ENCODE results near the gene ALX4.

The ALX4 gene

GRCh38 chr11:44252999-44253602 is 56.8 kb downstream of the ALX4 start:
- Histone ChIP-seq H3K4me1 (ENCODE audit: control insufficient read depth, insufficient read depth, low read length) (no peaks in the 10 kb centered on the region), H3K27me3 (ENCODE audit: control insufficient read depth, insufficient read depth, low read length) (peaks cover 2% of the 10 kb centered on the region), H3K36me3 (ENCODE audit: control insufficient read depth, insufficient read depth, low read length) (no peaks in the 10 kb centered on the region), H3K9ac (ENCODE audit: low read length) (no peak overlapping the region), H3K4me3 (ENCODE audit: low read length) (no peak overlapping the region), H3K27ac (ENCODE audit: low read depth, low read length) (no peak overlapping the region)

GRCh38 chr11:44250421-44250820 is 59.5 kb downstream of the ALX4 start:
- peaks cover 2% of the 10 kb centered on the region for H3K27me3 ChIP-seq (ENCODE audit: control insufficient read depth, insufficient read depth, low read length)
- H3K9ac ChIP-seq (ENCODE audit: low read length): no peak overlapping the region
- no peaks in the 10 kb centered on the region for H3K4me1 ChIP-seq (ENCODE audit: control insufficient read depth, insufficient read depth, low read length)
- no peak overlapping the region for H3K4me3 ChIP-seq (ENCODE audit: low read length)
- no peak overlapping the region for H3K27ac ChIP-seq (ENCODE audit: low read depth, low read length)
- peaks cover 3% of the 10 kb centered on the region for H3K36me3 ChIP-seq (ENCODE audit: control insufficient read depth, insufficient read depth, low read length)

GRCh38 chr11:44248109-44248508 is 61.8 kb downstream of the ALX4 start:
- Histone ChIP-seq H3K36me3 (ENCODE audit: control insufficient read depth, insufficient read depth, low read length) (peaks cover 3% of the 10 kb centered on the region), H3K27ac (ENCODE audit: low read depth, low read length) (no peak overlapping the region), H3K4me3 (ENCODE audit: low read length) (no peak overlapping the region), H3K4me1 (ENCODE audit: control insufficient read depth, insufficient read depth, low read length) (no peaks in the 10 kb centered on the region), H3K9ac (ENCODE audit: low read length) (no peak overlapping the region), H3K27me3 (ENCODE audit: control insufficient read depth, insufficient read depth, low read length) (peaks cover 2% of the 10 kb centered on the region)

GRCh38 chr11:44247508-44247907 is 62.4 kb downstream of the ALX4 start:
- no peaks in the 10 kb centered on the region for H3K4me1 ChIP-seq (ENCODE audit: control insufficient read depth, insufficient read depth, low read length)
- H3K27ac ChIP-seq (ENCODE audit: low read depth, low read length): no peak overlapping the region
- H3K4me3 ChIP-seq (ENCODE audit: low read length): no peak overlapping the region
- peaks cover 3% of the 10 kb centered on the region for H3K36me3 ChIP-seq (ENCODE audit: control insufficient read depth, insufficient read depth, low read length)
- no peak overlapping the region for H3K9ac ChIP-seq (ENCODE audit: low read length)
- peaks cover 2% of the 10 kb centered on the region for H3K27me3 ChIP-seq (ENCODE audit: control insufficient read depth, insufficient read depth, low read length)

DNA sequence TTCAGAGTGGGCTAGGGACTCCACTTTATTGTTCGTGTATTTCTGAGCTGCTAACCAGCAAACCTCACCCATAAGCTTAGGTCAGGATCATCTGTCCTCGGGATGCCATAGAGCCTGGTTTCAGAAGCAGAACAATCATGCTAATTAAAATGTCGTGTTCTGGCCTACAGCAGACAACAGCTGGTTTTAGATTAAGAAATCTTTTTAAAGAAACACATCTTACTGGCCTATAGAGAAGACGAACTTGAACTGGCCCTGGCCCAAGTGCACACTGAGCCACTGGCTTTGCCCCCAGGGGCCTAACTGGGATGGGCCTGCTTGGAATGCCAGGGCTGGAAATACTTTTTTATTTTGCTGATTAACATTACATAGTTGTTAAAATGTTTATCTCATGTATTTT is 63.2 kb downstream of the ALX4 start:
- Histone ChIP-seq H3K27me3 (ENCODE audit: control insufficient read depth, insufficient read depth, low read length) (peaks cover 2% of the 10 kb centered on the region), H3K36me3 (ENCODE audit: control insufficient read depth, insufficient read depth, low read length) (peaks cover 6% of the 10 kb centered on the region), H3K9ac (ENCODE audit: low read length) (no peak overlapping the region), H3K4me1 (ENCODE audit: control insufficient read depth, insufficient read depth, low read length) (no peaks in the 10 kb centered on the region), H3K4me3 (ENCODE audit: low read length) (no peak overlapping the region), H3K27ac (ENCODE audit: low read depth, low read length) (no peak overlapping the region)

- H3K27me3 ChIP-seq (ENCODE audit: control insufficient read depth, insufficient read depth, low read length): peaks cover 2% of the 10 kb centered on the region
- no peak overlapping the region for H3K4me3 ChIP-seq (ENCODE audit: low read length)
- H3K36me3 ChIP-seq (ENCODE audit: control insufficient read depth, insufficient read depth, low read length): peaks cover 8% of the 10 kb centered on the region
- H3K27ac ChIP-seq (ENCODE audit: low read depth, low read length): no peak overlapping the region
- H3K9ac ChIP-seq (ENCODE audit: low read length): no peak overlapping the region
- no peaks in the 10 kb centered on the region for H3K4me1 ChIP-seq (ENCODE audit: control insufficient read depth, insufficient read depth, low read length)
Measured at GRCh38 chr11:44244639-44245310, 65.2 kb downstream of the ALX4 start.

GRCh38 chr11:44243595-44244343 is 66.2 kb downstream of the ALX4 start:
- H3K27ac ChIP-seq (ENCODE audit: low read depth, low read length): no peak overlapping the region

GRCh38 chr11:44243086-44243485 is 66.9 kb downstream of the ALX4 start:
- H3K9ac ChIP-seq (ENCODE audit: low read length): no peak overlapping the region
- H3K4me1 ChIP-seq (ENCODE audit: control insufficient read depth, insufficient read depth, low read length): no peaks in the 10 kb centered on the region
- H3K36me3 ChIP-seq (ENCODE audit: control insufficient read depth, insufficient read depth, low read length): peaks cover 8% of the 10 kb centered on the region
- H3K27me3 ChIP-seq (ENCODE audit: control insufficient read depth, insufficient read depth, low read length): no peaks in the 10 kb centered on the region
- H3K27ac ChIP-seq (ENCODE audit: low read depth, low read length): no peak overlapping the region
- no peak overlapping the region for H3K4me3 ChIP-seq (ENCODE audit: low read length)

More at GRCh38 chr11:44243595-44244343, 66.2 kb downstream of the ALX4 start:
- Histone ChIP-seq H3K4me3 (ENCODE audit: low read length) (no peak overlapping the region), H3K36me3 (ENCODE audit: control insufficient read depth, insufficient read depth, low read length) (peaks cover 8% of the 10 kb centered on the region), H3K9ac (ENCODE audit: low read length) (no peak overlapping the region), H3K4me1 (ENCODE audit: control insufficient read depth, insufficient read depth, low read length) (no peaks in the 10 kb centered on the region), H3K27me3 (ENCODE audit: control insufficient read depth, insufficient read depth, low read length) (no peaks in the 10 kb centered on the region)

DNA sequence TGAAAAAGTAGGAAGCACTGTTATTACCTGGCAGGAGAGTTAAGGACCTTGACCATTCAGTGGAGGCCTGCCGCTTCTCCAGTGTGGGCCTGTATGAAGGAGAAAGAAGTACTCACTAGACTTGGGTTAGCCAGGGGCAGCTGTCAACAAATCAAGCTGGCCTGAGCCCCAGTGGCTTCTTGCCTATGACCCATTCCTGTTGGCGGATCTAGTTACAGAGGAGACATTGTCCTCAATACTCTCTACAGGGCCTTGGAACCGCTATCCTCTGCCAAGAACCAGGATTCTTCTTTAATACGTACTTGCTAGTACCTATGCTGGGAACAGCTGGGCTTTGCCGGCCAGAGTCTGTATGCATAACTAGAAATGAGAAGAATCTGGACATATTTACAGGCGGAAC is 68.1 kb downstream of the ALX4 start:
- H3K27ac ChIP-seq (ENCODE audit: low read depth, low read length): no peak overlapping the region

DNA sequence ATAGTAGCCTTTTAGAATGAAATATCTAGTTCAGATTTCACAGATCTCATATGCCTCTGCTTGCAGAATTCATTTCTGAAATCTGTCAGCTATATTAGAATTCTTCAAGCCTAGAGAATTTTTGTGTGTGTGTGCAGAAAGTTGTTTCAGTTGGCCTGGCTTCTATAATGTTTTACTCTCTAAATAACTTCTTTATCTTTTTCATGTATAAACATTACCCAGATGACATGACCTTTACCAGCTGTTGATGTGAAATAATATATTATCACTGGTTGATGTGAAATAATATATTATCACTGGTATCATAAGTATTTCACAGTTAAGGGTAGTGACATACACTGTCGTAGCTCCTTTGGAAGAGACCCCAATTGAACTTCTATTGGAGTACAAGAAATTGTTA is 72.8 kb downstream of the ALX4 start:
- Histone ChIP-seq H3K27me3 (ENCODE audit: control insufficient read depth, insufficient read depth, low read length) (no peaks in the 10 kb centered on the region), H3K4me1 (ENCODE audit: control insufficient read depth, insufficient read depth, low read length) (peaks cover 3% of the 10 kb centered on the region), H3K36me3 (ENCODE audit: control insufficient read depth, insufficient read depth, low read length) (peaks cover 7% of the 10 kb centered on the region), H3K4me3 (ENCODE audit: low read length) (no peak overlapping the region), H3K9ac (ENCODE audit: low read length) (no peak overlapping the region), H3K27ac (ENCODE audit: low read depth, low read length) (no peak overlapping the region)

More for the DNA sequence above, 68.1 kb downstream of the ALX4 start:
- Histone ChIP-seq H3K4me1 (ENCODE audit: control insufficient read depth, insufficient read depth, low read length) (no peaks in the 10 kb centered on the region), H3K4me3 (ENCODE audit: low read length) (no peak overlapping the region), H3K27me3 (ENCODE audit: control insufficient read depth, insufficient read depth, low read length) (no peaks in the 10 kb centered on the region), H3K36me3 (ENCODE audit: control insufficient read depth, insufficient read depth, low read length) (peaks cover 8% of the 10 kb centered on the region), H3K9ac (ENCODE audit: low read length) (no peak overlapping the region)

GRCh38 chr11:44236296-44236695 is 73.6 kb downstream of the ALX4 start:
- H3K9ac ChIP-seq (ENCODE audit: low read length): no peak overlapping the region
- peaks cover 2% of the 10 kb centered on the region for H3K36me3 ChIP-seq (ENCODE audit: control insufficient read depth, insufficient read depth, low read length)
- H3K4me1 ChIP-seq (ENCODE audit: control insufficient read depth, insufficient read depth, low read length): peaks cover 3% of the 10 kb centered on the region
- no peaks in the 10 kb centered on the region for H3K27me3 ChIP-seq (ENCODE audit: control insufficient read depth, insufficient read depth, low read length)
- H3K27ac ChIP-seq (ENCODE audit: low read depth, low read length): no peak overlapping the region
- no peak overlapping the region for H3K4me3 ChIP-seq (ENCODE audit: low read length)

GRCh38 chr11:44235765-44236201 is 74.2 kb downstream of the ALX4 start:
- Histone ChIP-seq H3K4me3 (ENCODE audit: low read length) (no peak overlapping the region), H3K4me1 (ENCODE audit: control insufficient read depth, insufficient read depth, low read length) (peaks cover 3% of the 10 kb centered on the region), H3K27me3 (ENCODE audit: control insufficient read depth, insufficient read depth, low read length) (no peaks in the 10 kb centered on the region), H3K36me3 (ENCODE audit: control insufficient read depth, insufficient read depth, low read length) (peaks cover 2% of the 10 kb centered on the region), H3K9ac (ENCODE audit: low read length) (no peak overlapping the region), H3K27ac (ENCODE audit: low read depth, low read length) (no peak overlapping the region)
